ENCODE results near the gene IARS2.
"Not testable (repeated sequence)": the region's sequence is repeated elsewhere in the genome, so short reads cannot be mapped to it uniquely, and the experiment has no call there.

The IARS2 gene

GRCh38 chr1:220092694-220093093 lies 1.2 kb upstream of the IARS2 start:
- H3K27ac ChIP-seq, result no peak overlapping the region
- TF ChIP-seq ZFX (IDR thresholded peaks at IDR 0.05), result no peak
- no peak for TF ChIP-seq CTCF (conservative IDR thresholded peaks at IDR 0.05)

GRCh38 chr1:220093361-220094015 lies 444 bp upstream of the IARS2 start:
- peak overlapping the region; percentile 94 for H3K27ac ChIP-seq
- TF ChIP-seq CTCF (conservative IDR thresholded peaks at IDR 0.05) (no peak), ZFX (IDR thresholded peaks at IDR 0.05) (no peak)

- no peak for TF ChIP-seq CTCF (conservative IDR thresholded peaks at IDR 0.05)
- no peak for TF ChIP-seq ZFX (IDR thresholded peaks at IDR 0.05)
- no peak overlapping the region for H3K27ac ChIP-seq
These were observed 5.9 kb downstream of the IARS2 start for GRCh38 chr1:220099826-220100225.

DNA sequence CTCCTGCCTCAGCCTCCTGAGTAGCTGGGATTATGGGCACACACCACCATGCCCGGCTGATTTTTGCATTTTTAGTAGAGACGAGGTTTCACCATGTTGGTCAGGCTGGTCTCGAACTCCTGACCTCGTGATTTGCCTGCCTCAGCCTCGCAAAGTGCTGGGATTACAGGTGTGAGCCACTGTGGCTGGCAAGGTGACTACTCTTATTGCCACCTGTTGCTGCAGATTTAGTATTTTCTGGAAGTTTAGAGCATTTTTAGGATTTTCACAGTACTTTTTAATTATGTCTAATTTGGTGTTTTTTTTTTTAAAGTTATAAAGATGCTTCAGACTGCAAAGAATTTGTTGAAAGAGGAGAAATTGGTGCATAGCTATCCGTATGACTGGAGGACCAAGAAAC lies 16.5 kb downstream of the IARS2 start:
- not testable (repeated sequence) for H3K27ac ChIP-seq

DNA sequence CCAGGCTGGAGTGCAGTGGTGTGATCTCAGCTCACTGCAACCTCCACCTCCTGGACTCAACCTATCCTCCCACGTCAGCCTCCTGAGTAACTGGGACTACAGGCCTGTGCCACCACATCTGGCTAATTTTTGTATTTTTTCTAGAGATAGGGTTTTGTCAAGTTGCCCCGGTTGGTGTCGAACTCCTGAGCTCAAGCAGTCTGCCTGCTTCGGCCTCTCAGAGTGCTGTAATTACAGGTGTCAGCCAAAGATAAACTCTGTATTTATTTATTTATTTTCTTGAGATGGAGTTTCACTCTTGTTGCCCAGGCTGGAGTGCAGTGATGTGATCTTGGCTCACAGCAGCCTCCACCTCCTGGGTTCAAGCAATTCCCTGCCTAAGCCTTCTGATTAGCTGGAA lies 18.7 kb downstream of the IARS2 start:
- H3K27ac ChIP-seq, result not testable (repeated sequence)

DNA sequence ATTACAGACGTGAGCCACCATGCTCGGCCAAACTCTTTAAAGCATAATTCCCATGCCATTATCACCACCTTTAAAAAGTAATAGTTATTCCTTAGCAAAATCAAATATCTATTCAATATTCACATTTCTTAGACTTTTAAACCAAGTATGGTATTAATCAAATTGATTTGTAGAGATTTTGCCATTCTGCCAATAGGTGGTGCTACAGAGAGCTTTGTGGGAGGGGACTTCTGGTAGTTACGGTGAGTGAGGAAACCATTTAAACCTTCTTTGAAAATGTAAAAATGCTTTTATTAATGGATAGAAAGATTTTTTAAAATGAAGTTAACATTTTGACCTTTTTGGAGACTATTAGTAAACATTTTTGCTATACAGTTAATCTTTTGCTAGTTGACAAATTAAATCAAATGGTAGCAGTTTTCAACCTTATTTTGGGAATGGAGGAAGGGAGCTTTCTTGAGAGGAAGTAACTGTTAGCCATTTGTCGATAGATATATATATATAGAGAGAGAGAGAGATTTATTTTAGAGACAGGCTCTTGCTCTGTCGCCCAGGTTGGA lies 19.3 kb downstream of the IARS2 start:
- H3K27ac ChIP-seq, result no peak overlapping the region
- TF ChIP-seq ZFX (IDR thresholded peaks at IDR 0.05), result no peak
- peak; percentile 87 for TF ChIP-seq CTCF (conservative IDR thresholded peaks at IDR 0.05)

- H3K27ac ChIP-seq, result no peak overlapping the region
- no peak for TF ChIP-seq CTCF (conservative IDR thresholded peaks at IDR 0.05)
- no peak for TF ChIP-seq ZFX (IDR thresholded peaks at IDR 0.05)
These were observed 25.1 kb downstream of the IARS2 start for GRCh38 chr1:220119043-220119512.

- TF ChIP-seq ZFX (IDR thresholded peaks at IDR 0.05) (no peak), CTCF (conservative IDR thresholded peaks at IDR 0.05) (no peak)
- no peak overlapping the region for H3K27ac ChIP-seq
These were observed 28.0 kb downstream of the IARS2 start for GRCh38 chr1:220121791-220122530.

All from C4-2B (cell line).